A549 (cell line): ENCODE results near the gene NR2C2.

Source experiments
- CTCF ChIP-seq: fragments of >200 bp; sonication (Bioruptor Twin); formaldehyde crosslinking; IDR thresholded peaks from 3 replicates; pipeline ENCODE4 v1.5.1; 2016
- KDM5A ChIP-seq: fragments of 200-600 bp; sonication (generic); IDR thresholded peaks from 2 replicates; pipeline ENCODE4 v1.6.1; 2016; ENCODE audit warnings: antibody characterized with exemption, mild to moderate bottlenecking

GRCh38 chr3:15069441-15069840 lies 122.1 kb downstream of the NR2C2 start:
- TF ChIP-seq KDM5A (no peak), CTCF (no peak)
